Smooth muscle cell (in vitro differentiated cells): ENCODE measurements around the gene CORO6. TPM values are rescaled to one million over a fixed set of nuclear protein-coding genes. Genes with fewer than 3 reads are reported as not detected.

Experiments used
- DNase-seq: peaks from one replicate; lab custom pipeline; 2025; ENCODE audit not compliant: unreplicated experiment; lab: John Stamatoyannopoulos, UW
- H2AFZ ChIP-seq: fragments of 200-600 bp; sonication (generic); 2 replicates; pipeline ENCODE4 v1.6.0; 2016; ENCODE audit warnings: antibody characterized with exemption, low read depth, mild to moderate bottlenecking
- H3F3A ChIP-seq: fragments of 200-600 bp; sonication (generic); 2 replicates; pipeline ENCODE4 v1.6.0; 2017; ENCODE audit warnings: antibody characterized with exemption, low read depth
- H3K27ac ChIP-seq: fragments of 200-600 bp; sonication (generic); 2 replicates; pipeline ENCODE4 v1.5.1; 2016; ENCODE audit warnings: low read depth, mild to moderate bottlenecking
- H3K27me3 ChIP-seq: fragments of 200-600 bp; sonication (generic); 2 replicates; pipeline ENCODE4 v1.6.1; 2016; ENCODE audit warnings: low read depth, mild to moderate bottlenecking
- H3K36me3 ChIP-seq: fragments of 200-600 bp; sonication (generic); 2 replicates; pipeline ENCODE4 v1.5.1; 2016; ENCODE audit warnings: low read depth
- H3K4me1 ChIP-seq: fragments of 200-600 bp; sonication (generic); 2 replicates; pipeline ENCODE4 v1.5.1; 2016; ENCODE audit warnings: low read depth
- H3K4me2 ChIP-seq: fragments of 200-600 bp; sonication (generic); 2 replicates; pipeline ENCODE4 v1.6.0; 2016; ENCODE audit warnings: mild to moderate bottlenecking
- H3K4me3 ChIP-seq: fragments of 200-600 bp; sonication (generic); 2 replicates; pipeline ENCODE4 v1.5.1; 2016; ENCODE audit warnings: mild to moderate bottlenecking
- H3K79me2 ChIP-seq: fragments of 200-600 bp; sonication (generic); 2 replicates; pipeline ENCODE4 v1.6.0; 2016; ENCODE audit warnings: low read depth, mild to moderate bottlenecking
- H3K9ac ChIP-seq: fragments of 200-600 bp; sonication (generic); 2 replicates; pipeline ENCODE4 v1.6.0; 2016; ENCODE audit warnings: low read depth
- H3K9me3 ChIP-seq: fragments of 200-600 bp; sonication (generic); replicated peaks from 2 replicates; pipeline ENCODE4 v1.5.1; 2016; ENCODE audit warnings: low read depth
- H4K20me1 ChIP-seq: fragments of 200-600 bp; sonication (generic); 2 replicates; pipeline ENCODE4 v1.6.0; 2016; ENCODE audit warnings: low read depth
- WGBS: methylation state at CpG from one replicate; pipeline ENCODE4 v1.1.7; 2016; ENCODE audit warnings: low lambda C conversion rate; 5-methylcytosine and 5-hydroxymethylcytosine counted together
- polyA plus RNA-seq: library from polyadenylated mRNA; unstranded; fragments of >200 nt; fragmentation: Nextera tagmentation; extraction: Ambion mirVana; gene quantifications from 2 replicates; pipeline ENCODE4 v1.2.1, GENCODE V29; 2016
- total RNA-seq: library from RNA; depleted of rRNA; stranded (reverse); fragments of >200 nt; gene quantifications from 2 replicates; pipeline ENCODE4 v1.2.3, GENCODE V29; 2014
- TF ChIP-seq, protein P1 (sequence below): fragments of 200-600 bp; sonication (generic); IDR thresholded peaks from 2 replicates; pipeline ENCODE4 v1.5.1; 2017; ENCODE audit warnings: borderline replicate concordance, mild to moderate bottlenecking, antibody characterized with exemption; ENCODE audit not compliant: insufficient read depth, poor library complexity, severe bottlenecking

CORO6 gene
- total and polyA plus RNA-seq, 2 experiments from 2014 or later, result 2.4 TPM

DNA sequence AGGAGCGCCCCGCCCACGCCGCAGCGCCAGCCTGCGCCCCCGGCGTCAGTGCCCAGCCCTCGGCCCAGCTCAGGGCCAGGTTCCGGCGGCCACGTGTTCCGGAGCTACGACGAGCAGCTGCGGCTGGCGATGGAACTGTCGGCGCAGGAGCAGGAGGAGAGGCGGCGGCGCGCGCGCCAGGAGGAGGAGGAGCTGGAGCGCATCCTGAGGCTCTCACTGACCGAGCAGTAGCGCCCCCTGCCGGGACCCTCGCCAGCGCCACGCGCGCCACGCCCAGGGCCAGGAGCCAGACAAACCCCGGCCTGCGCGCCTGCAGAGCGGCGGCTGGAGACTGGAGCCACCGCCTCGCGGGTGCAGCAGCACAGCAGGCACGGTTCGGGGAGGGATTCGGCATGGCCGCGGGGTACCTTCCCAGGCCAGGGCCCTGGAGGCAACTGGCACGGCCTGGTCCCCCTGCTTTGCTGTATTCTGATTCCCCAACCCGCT lies 9.3 kb downstream of the CORO6 start:
- H3K9ac ChIP-seq, result no peak overlapping the region
- H3F3A ChIP-seq, result no peaks in the 10 kb centered on the region
- H3K36me3 ChIP-seq, result no peaks in the 10 kb centered on the region
- DNase-seq, result peak; percentile 59
- no peak overlapping the region for H3K27ac ChIP-seq
- H3K4me3 ChIP-seq, result peak overlapping the region; percentile 31
- WGBS, result 3% methylated on average over 32 of the region's 50 CpGs
- TF ChIP-seq, protein P1, sequence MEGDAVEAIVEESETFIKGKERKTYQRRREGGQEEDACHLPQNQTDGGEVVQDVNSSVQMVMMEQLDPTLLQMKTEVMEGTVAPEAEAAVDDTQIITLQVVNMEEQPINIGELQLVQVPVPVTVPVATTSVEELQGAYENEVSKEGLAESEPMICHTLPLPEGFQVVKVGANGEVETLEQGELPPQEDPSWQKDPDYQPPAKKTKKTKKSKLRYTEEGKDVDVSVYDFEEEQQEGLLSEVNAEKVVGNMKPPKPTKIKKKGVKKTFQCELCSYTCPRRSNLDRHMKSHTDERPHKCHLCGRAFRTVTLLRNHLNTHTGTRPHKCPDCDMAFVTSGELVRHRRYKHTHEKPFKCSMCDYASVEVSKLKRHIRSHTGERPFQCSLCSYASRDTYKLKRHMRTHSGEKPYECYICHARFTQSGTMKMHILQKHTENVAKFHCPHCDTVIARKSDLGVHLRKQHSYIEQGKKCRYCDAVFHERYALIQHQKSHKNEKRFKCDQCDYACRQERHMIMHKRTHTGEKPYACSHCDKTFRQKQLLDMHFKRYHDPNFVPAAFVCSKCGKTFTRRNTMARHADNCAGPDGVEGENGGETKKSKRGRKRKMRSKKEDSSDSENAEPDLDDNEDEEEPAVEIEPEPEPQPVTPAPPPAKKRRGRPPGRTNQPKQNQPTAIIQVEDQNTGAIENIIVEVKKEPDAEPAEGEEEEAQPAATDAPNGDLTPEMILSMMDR, result peak; percentile 79
- peak overlapping the region; percentile 83 for H3K4me2 ChIP-seq
- no peak overlapping the region for H2AFZ ChIP-seq
- no peaks in the 10 kb centered on the region for H3K9me3 ChIP-seq
- no peaks in the 10 kb centered on the region for H3K79me2 ChIP-seq
- peaks cover 25% of the 10 kb centered on the region for H3K27me3 ChIP-seq
- H4K20me1 ChIP-seq, result no peaks in the 10 kb centered on the region
- peaks cover 31% of the 10 kb centered on the region for H3K4me1 ChIP-seq

DNA sequence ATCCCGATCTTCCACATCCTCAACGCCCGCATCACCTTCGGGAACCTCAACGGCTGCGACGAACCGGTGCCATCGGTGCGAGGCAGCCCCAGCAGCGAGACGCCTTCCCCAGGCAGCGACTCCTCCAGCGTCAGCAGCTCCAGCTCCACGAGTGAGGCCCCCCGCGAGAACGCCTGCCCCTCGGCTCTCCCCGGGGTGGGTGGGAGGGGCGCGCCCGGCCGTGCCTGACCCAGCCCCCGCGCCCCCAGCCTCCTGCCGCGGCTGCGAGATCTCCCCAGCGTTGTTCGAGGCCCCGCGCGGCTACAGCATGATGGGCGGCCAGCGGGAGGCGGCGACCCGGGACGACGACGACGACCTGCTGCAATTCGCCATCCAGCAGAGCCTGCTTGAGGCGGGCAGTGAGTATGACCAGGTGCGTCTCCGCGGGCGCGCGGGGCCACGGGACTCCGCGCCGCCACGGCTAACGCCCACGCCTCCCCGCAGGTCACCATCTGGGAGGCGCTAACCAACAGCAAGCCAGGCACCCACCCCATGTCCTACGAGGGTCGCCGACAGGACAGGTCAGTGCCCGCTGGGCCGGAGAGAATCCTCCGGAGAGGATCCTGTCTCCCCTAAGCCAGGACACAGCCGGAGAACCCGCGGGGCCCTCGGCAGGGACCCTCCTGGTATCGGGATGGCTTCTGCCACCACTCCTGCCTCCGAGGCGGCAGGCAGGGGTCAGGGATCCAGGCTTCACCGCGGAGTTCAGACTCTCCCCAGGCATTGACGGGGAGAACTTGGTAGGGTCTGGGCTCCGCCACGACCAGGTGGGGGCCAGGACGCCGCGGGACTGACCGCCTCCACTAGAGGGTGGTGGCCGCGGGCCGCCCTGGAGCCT lies 10.1 kb downstream of the CORO6 start:
- WGBS, result 88% methylated on average over 47 of the region's 85 CpGs
- DNase-seq, result no peak
- Histone ChIP-seq H3K79me2 (no peaks in the 10 kb centered on the region), H3K4me3 (no peak overlapping the region), H2AFZ (no peak overlapping the region), H3K9ac (no peak overlapping the region), H3K36me3 (no peaks in the 10 kb centered on the region), H3K27ac (no peak overlapping the region), H3K4me1 (peaks cover 30% of the 10 kb centered on the region), H3K4me2 (peak overlapping the region; percentile 83), H3K27me3 (peaks cover 17% of the 10 kb centered on the region), H3F3A (no peaks in the 10 kb centered on the region), H4K20me1 (no peaks in the 10 kb centered on the region), H3K9me3 (no peaks in the 10 kb centered on the region)
- TF ChIP-seq, protein P1, result no peak

DNA sequence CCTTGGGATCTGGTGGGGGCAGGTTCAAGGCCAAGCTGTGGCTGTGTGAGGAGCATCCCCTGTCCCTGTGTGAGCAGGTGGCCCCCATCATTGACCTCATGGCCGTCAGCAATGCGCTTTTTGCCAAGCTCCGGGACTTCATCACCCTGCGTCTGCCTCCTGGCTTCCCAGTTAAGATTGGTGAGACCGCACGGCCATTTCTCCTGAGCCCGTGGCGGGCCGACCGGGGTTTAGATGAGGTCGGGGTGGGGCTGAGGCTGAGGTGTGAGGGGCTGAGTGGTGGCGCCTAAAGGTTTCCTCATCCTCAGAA lies 10.7 kb downstream of the CORO6 start:
- Histone ChIP-seq H3K27me3 (peaks cover 11% of the 10 kb centered on the region), H3K9ac (no peak overlapping the region), H4K20me1 (no peaks in the 10 kb centered on the region), H3F3A (no peaks in the 10 kb centered on the region), H3K27ac (no peak overlapping the region), H3K4me2 (no peak overlapping the region), H2AFZ (no peak overlapping the region), H3K36me3 (no peaks in the 10 kb centered on the region), H3K4me3 (no peak overlapping the region), H3K4me1 (peaks cover 25% of the 10 kb centered on the region), H3K79me2 (no peaks in the 10 kb centered on the region), H3K9me3 (no peaks in the 10 kb centered on the region)
- DNase-seq, result no peak
- TF ChIP-seq, protein P1, result no peak
- WGBS, result over 99% methylated on average over 12 of the region's 12 CpGs
